OCI-LY3 (cell line): ENCODE results near the gene MDGA2.

Source experiments
- H2AFZ ChIP-seq: fragments of 200-600, 300-600 bp; shearing (Covaris generic); 2 replicates; pipeline ENCODE4 v1.6.0; 2014; ENCODE audit warnings: antibody characterized with exemption, low read depth, low read length
- H3K27ac ChIP-seq: fragments of 200-600, 300-600 bp; sonication (generic); 2 replicates; pipeline ENCODE4 v1.5.1; 2014; ENCODE audit warnings: mild to moderate bottlenecking, low read length, moderate library complexity, mixed read lengths
- H3K27me3 ChIP-seq: fragments of 200-600, 300-600 bp; sonication (generic); 2 replicates; pipeline ENCODE4 v1.6.1; 2014; ENCODE audit warnings: low read depth, low read length, mixed read lengths
- H3K36me3 ChIP-seq: fragments of 200-600, 300-600 bp; sonication (generic); replicated peaks from 2 replicates; pipeline ENCODE3; 2014; ENCODE audit warnings: low read depth, low read length, mixed read lengths
- H3K4me1 ChIP-seq: fragments of 300-600, 200-600 bp; sonication (generic); 2 replicates; pipeline ENCODE4 v1.6.1; 2014; ENCODE audit warnings: low read length, mixed read lengths
- H3K4me2 ChIP-seq: fragments of 200-600, 300-600 bp; sonication (generic); 2 replicates; pipeline ENCODE4 v1.6.1; 2014; ENCODE audit warnings: low read length, mixed read lengths
- H3K4me3 ChIP-seq: fragments of 300-600, 200-600 bp; sonication (generic); 2 replicates; pipeline ENCODE4 v1.5.1; 2014; ENCODE audit warnings: antibody characterized with exemption, mild to moderate bottlenecking, low read length, moderate library complexity
- H3K79me2 ChIP-seq: fragments of 300-600, 200-600 bp; shearing (Covaris generic); 2 replicates; pipeline ENCODE4 v1.6.1; 2014; ENCODE audit warnings: mild to moderate bottlenecking, low read length, mixed read lengths
- H3K9ac ChIP-seq: fragments of 300-600, 200-600 bp; shearing (Covaris generic); 2 replicates; pipeline ENCODE4 v1.6.0; 2014; ENCODE audit warnings: mild to moderate bottlenecking, low read length, moderate library complexity
- H3K9me3 ChIP-seq: fragments of 200-600, 300-600 bp; shearing (Covaris generic); 2 replicates; pipeline ENCODE4 v1.6.1; 2014; ENCODE audit warnings: low read length, mixed read lengths; ENCODE audit not compliant: insufficient read depth
- H4K20me1 ChIP-seq: fragments of 200-600, 300-600 bp; sonication (generic); 2 replicates; pipeline ENCODE4 v1.6.1; 2016; ENCODE audit warnings: low read length, mixed read lengths; ENCODE audit not compliant: insufficient read depth
- EZH2phosphoT487 ChIP-seq: fragments of 200-600 bp; shearing (Covaris generic); IDR thresholded peaks from 2 replicates; pipeline ENCODE4 v1.6.1; 2018; ENCODE audit warnings: antibody characterized with exemption, mixed run types, low read depth
- TF ChIP-seq, protein P1 (sequence below): fragments of 200-600, 300-600 bp; sonication (generic); IDR thresholded peaks from 2 replicates; pipeline ENCODE4 v1.5.1; 2014; ENCODE audit warnings: antibody characterized with exemption, low read length, low read depth

The MDGA2 gene

DNA sequence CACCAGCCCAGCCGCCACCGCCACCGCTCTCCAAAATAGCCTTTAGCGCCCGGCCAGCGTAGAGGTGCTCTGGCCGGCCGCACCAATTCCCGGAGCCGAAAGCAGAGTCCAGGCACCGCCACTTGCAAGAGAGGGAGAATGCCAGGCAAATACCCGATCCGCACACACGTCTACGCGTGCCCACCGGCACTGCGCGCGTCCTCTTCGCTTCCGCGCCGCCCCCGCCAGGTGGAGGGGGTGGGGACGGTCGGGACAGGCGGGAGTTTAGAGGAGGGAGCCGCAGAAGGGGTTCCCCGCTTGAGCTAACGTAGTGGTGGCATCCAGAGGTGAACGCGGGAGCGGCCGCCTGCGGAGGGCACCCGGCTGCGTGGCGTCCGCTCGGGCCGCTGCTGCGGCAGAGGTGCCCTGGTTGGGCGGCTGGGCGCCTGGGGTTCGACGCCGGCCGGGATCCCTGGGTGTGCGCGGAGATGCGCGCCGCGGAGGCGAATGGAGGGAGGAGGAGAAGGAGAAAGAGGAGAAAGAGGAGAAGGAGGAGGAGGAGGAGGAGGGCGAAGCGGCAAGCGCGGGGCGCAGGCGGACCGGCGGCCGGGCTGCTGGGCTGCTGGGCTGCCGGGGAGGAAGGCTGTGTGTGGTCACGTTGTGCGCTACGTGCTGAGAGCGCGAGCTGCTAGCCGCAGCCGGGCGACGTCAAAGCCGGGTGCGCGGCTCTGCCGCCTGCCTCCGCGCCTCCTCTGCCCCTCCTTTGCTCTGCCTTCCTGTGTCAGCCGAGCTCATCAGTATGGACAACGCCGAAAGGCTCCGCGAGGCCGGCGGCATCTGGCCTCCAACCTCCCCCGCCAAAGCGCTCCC, at the start of gene MDGA2:
Gene MDGA2, minus strand, starts transcription at position 140 of the 849 bp plus-strand sequence.
- H3K36me3 ChIP-seq, result no peaks in the 10 kb centered on the region
- no peaks in the 10 kb centered on the region for H3K27me3 ChIP-seq
- no peaks in the 10 kb centered on the region for H3K4me1 ChIP-seq
- H3K9ac ChIP-seq, result no peak within 1 kb of the TSS
- no peak within 1 kb of the TSS for H3K4me2 ChIP-seq
- no peaks in the 10 kb centered on the region for H4K20me1 ChIP-seq
- no peak within 1 kb of the TSS for H2AFZ ChIP-seq
- TF ChIP-seq, protein P1, sequence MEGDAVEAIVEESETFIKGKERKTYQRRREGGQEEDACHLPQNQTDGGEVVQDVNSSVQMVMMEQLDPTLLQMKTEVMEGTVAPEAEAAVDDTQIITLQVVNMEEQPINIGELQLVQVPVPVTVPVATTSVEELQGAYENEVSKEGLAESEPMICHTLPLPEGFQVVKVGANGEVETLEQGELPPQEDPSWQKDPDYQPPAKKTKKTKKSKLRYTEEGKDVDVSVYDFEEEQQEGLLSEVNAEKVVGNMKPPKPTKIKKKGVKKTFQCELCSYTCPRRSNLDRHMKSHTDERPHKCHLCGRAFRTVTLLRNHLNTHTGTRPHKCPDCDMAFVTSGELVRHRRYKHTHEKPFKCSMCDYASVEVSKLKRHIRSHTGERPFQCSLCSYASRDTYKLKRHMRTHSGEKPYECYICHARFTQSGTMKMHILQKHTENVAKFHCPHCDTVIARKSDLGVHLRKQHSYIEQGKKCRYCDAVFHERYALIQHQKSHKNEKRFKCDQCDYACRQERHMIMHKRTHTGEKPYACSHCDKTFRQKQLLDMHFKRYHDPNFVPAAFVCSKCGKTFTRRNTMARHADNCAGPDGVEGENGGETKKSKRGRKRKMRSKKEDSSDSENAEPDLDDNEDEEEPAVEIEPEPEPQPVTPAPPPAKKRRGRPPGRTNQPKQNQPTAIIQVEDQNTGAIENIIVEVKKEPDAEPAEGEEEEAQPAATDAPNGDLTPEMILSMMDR, result no peak
- TF ChIP-seq EZH2phosphoT487, result no peak
- H3K4me3 ChIP-seq, result no peak within 1 kb of the TSS
- H3K79me2 ChIP-seq, result no peaks in the 10 kb centered on the region
- no peaks in the 10 kb centered on the region for H3K9me3 ChIP-seq
- no peak within 1 kb of the TSS for H3K27ac ChIP-seq

DNA sequence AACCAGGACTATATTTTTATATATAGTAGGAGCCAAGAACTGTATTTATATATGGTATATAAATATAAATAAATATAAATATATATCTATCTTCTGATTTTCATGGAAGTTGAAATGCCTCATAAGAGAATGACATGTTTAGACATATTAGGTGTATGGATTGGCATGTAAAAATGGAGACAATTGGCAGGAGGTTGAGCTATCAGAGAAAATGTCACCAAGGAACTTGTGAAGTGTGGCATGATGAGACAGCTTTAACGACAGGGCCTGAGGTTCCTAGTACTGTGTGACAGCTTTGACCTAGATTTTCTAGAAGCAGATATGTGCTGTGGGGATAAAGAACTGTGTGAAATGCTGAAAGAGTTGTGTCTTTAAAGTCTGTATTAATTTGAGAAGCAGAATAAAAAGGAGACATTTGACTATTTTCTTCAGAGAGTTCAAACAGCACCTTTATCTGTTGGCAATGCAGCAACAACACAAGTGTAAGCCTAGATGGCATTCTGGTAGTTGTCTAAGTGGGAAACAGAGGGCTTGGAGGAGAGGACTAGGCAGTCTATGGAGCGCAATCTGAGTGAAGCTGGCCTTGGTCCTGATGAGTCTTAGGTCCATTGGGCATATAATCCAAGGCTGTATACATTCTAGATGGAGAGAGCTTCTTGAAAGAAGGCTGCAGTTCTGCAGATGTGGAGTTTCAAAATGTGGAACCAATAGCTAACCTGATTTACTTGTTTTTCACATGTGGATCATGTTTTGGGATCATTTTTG, 47.7 kb upstream of the MDGA2 start:
- H3K9ac ChIP-seq, result no peak overlapping the region
- no peak overlapping the region for H3K4me3 ChIP-seq
- no peaks in the 10 kb centered on the region for H3K9me3 ChIP-seq
- no peaks in the 10 kb centered on the region for H3K79me2 ChIP-seq
- no peaks in the 10 kb centered on the region for H3K36me3 ChIP-seq
- H3K27me3 ChIP-seq, result no peaks in the 10 kb centered on the region
- TF ChIP-seq EZH2phosphoT487, result no peak
- TF ChIP-seq, protein P1, result no peak
- no peak overlapping the region for H2AFZ ChIP-seq
- H3K4me2 ChIP-seq, result no peak overlapping the region
- H4K20me1 ChIP-seq, result no peaks in the 10 kb centered on the region
- H3K27ac ChIP-seq, result no peak overlapping the region
- no peaks in the 10 kb centered on the region for H3K4me1 ChIP-seq

DNA sequence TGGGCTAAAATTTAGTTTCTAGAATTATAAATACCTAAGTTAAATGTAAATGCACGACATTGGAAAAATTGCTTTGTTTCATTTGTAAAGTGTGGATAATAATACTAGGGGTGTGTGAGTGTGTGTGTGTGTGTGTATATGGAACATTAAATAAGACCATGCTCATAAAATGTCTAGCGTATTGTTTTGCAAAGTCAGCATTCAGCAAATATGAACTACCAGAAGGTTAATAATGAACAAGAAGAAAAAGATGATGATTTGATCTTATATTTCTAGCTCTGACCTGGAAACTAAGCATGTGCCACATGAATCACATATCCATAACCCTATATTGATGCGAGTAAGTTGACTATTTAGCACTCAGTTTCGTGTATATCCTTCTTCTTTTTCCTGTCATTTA, 44.9 kb upstream of the MDGA2 start:
- H2AFZ ChIP-seq, result no peak overlapping the region
- no peak overlapping the region for H3K27ac ChIP-seq
- H3K9me3 ChIP-seq, result no peaks in the 10 kb centered on the region
- no peak overlapping the region for H3K4me2 ChIP-seq
- TF ChIP-seq EZH2phosphoT487, result no peak
- TF ChIP-seq, protein P1, result no peak
- H3K4me3 ChIP-seq, result no peak overlapping the region
- H3K36me3 ChIP-seq, result no peaks in the 10 kb centered on the region
- no peaks in the 10 kb centered on the region for H3K27me3 ChIP-seq
- no peak overlapping the region for H3K9ac ChIP-seq
- no peaks in the 10 kb centered on the region for H4K20me1 ChIP-seq
- no peaks in the 10 kb centered on the region for H3K79me2 ChIP-seq
- H3K4me1 ChIP-seq, result no peaks in the 10 kb centered on the region

DNA sequence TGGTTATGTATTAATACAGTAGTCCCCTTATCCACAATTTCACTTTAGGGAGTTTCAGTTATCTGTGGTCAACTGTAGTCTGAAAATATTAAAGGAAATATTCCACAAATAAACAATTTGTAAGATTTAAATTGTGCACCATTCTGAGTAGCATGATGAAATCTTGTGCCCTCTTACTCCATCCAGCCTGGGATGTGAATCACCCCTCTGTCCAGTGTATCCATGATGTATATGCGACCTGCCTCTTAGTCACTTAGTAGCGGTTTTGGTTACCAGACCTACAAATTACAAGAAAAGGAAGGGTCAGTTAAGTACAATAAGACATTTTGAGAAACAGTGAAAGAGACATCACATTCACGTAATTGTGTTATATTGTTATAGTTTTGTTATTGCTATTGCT, 39.9 kb upstream of the MDGA2 start:
- no peak for TF ChIP-seq EZH2phosphoT487
- TF ChIP-seq, protein P1, result no peak
- no peaks in the 10 kb centered on the region for H3K27me3 ChIP-seq
- H3K9me3 ChIP-seq, result no peaks in the 10 kb centered on the region
- H4K20me1 ChIP-seq, result no peaks in the 10 kb centered on the region
- H3K36me3 ChIP-seq, result no peaks in the 10 kb centered on the region
- no peaks in the 10 kb centered on the region for H3K79me2 ChIP-seq
- no peak overlapping the region for H3K9ac ChIP-seq
- H2AFZ ChIP-seq, result no peak overlapping the region
- no peaks in the 10 kb centered on the region for H3K4me1 ChIP-seq
- no peak overlapping the region for H3K4me3 ChIP-seq
- no peak overlapping the region for H3K27ac ChIP-seq
- H3K4me2 ChIP-seq, result no peak overlapping the region
